NOMO-1 treated with dmso at 0.1 percent for 144 hours (cell line): ENCODE measurements around the gene ZNF506.
"Not testable (repeated sequence)": the region's sequence is repeated elsewhere in the genome, so short reads cannot be mapped to it uniquely, and the experiment has no call there.

Source experiments
- DNase-seq: peaks from one replicate; lab custom pipeline; 2025; ENCODE audit not compliant: unreplicated experiment; lab: John Stamatoyannopoulos, UW

The ZNF506 gene

DNA sequence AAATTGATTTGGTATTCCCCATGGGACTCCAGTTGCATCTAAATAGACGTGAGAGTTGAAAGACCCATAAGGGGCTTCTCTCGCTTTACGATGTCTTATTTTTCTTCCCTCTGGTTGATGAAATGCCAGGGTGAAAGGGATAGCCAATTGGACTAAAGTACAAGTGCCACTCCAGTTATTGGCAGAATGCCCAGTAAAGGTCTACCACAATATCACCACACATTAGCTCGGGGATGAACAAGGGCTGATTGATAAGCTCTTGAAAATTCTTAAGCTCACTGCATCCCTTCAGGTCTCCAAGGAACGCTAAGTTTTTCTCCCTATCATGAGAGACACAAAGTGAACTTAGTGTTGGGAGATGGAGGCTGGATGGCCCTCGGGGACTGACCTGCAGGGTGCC is 39.8 kb downstream of the ZNF506 start:
- DNase-seq, result not testable (repeated sequence)

DNA sequence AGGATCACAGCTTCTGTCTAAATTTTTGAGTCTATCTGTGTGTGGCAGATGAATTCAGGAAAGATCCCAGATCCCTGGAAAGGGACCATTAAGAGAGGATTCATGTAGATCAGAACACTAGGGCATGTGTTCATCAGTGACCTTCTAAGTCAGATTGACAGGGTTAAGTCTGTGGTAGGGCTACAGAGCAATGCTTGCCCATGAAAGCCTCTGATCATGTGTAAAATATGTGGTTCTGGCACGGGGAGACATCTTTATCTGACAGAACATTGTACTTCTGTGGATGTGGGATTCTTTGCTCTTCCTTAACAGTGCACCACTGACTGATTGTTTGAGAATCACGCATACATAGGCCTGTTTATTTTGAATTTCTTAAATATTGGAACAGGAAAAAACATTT is 42.9 kb downstream of the ZNF506 start:
- no peak for DNase-seq

DNA sequence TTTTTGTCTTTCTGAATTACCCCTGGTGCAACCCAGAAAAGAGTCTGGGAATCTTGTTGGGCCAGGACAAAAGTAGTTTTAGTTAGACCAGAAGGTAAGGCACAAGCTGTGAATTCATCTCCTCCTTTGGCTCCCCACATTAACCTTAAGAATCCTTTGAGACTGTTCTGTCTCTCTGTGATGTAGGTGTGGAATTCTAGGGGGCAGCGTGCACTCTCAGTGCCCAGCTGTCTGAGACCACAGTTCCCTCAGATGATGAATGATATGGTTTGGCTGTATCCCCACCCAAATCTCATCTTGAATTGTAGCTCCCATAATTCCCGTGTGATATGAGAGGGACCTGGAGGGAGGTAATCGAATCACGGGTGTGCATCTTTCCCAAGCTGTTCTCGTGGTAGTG is 43.9 kb downstream of the ZNF506 start:
- DNase-seq, result no peak

DNA sequence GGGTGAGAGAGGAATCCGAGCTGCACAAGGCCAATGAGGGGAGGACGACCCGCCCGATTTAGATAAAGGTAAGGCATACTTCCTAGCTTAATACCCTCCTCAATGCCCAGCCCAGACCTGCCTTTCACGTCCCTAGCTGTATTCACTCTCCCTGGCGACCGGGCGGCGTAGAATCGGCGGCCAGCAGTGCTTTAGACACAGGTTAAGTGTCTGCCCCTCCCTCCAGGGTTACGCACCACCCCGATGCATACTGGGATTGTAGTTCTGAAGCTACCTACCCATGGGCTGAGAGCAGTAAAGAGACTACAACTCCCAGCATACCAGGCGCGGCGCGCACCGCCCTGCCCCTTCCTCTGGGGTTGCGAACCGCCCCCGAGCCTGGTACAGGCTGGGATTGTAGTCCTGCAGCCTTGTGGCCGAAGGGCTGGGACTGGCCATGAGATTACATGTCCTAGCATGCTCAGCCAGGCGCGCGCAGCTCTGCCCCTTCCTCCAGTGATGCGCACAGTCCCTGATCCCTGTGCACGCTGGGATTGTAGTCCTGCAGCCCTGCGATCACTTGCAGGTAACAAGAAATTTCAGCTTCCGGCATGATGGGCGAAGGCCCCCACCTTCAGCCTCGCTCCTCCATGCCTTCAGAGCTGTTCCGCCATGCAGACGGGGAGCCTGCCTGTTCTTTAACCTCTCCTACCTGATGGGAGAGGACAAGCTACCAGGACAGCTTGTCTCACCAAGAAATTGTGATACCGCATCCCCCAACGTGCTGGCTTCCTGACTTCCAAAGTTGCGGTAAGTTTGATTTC is 45.1 kb downstream of the ZNF506 start:
- DNase-seq, result peak; percentile 96

DNA sequence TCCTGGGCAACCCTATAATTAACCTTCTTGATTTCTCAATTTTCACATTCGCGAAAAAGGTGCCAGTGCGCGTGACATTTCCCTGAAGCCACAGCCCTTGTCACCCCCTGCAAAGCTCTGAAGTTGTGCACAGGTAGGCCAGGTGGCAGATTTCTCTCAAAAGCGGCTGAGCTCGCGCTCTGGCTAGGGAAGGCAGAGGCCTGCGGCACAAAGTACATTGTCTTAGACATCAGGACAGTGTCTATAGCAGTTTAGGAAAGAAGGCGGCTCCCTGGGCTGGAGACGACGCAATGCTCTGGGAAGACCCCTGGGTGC is 45.7 kb downstream of the ZNF506 start:
- no peak for DNase-seq

DNA sequence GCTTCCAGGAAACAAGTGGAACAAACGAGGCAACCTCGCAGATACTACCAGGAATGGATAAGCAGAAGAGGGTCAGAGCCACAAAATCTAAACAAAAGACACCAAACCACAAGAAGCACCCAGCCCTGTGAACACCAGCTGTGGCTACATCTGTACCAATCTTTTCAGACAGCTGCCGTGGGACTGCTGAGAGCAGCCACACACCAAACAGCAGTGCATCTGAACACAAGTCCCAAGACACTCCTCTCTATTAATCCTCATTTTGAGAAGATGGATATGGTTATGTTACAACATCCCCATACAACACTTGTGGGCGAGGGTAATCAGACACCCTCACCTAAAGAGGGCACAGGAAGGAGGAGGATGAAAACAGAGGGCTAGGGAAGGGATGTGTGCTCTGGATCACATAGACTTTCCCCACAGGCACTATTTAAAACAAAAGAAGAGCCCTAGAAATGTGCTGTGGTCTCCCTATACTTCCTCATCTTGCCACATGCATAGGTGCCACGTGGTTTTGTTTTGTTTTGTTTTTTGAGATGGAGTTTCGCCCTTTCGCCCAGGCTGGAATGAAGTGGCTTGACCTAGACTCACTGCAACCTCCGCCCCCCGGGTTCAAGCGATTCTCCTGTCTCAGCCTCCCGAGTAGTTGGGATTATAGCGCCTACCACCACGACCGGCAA is 47.1 kb downstream of the ZNF506 start:
- no peak for DNase-seq

DNA sequence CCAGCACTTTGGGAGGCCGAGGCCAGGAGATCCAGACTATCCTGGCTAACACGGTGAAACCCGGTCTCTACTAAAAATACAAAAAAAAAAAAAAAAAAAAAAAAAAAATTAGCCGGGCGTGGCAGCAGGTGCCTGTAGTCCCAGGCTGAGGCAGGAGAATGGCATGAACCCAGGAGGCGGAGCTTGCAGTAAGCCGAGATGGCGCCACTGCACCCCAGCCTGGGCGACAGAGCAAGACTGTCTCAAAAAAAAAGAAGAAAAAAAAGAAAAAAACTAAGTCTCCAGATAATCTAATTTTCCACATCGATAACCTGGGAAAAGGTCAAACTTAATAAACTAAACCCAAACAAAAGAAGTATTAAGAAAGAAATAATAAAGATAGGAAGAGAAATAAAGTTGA is 49.6 kb downstream of the ZNF506 start:
- not testable (repeated sequence) for DNase-seq

DNA sequence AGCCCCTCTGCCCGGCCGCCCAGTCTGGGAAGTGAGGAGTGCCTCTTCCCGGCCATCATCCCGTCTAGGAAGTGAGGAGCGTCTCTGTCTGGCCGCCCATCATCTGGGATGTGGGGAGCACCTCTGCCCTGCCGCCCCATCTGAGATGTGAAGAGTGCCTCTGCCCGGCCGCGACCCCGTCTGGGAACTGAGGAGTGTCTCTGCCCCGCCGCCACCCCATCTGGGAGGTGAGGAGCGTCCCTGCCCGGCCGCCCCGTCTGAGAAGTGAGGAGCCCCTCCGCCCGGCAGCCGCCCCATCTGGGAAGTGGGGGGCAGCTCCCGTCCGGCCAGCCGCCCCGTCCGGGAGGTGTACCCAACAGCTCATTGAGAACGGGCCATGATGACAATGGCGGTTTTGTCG is 51.6 kb downstream of the ZNF506 start:
- DNase-seq, result not testable (repeated sequence)

DNA sequence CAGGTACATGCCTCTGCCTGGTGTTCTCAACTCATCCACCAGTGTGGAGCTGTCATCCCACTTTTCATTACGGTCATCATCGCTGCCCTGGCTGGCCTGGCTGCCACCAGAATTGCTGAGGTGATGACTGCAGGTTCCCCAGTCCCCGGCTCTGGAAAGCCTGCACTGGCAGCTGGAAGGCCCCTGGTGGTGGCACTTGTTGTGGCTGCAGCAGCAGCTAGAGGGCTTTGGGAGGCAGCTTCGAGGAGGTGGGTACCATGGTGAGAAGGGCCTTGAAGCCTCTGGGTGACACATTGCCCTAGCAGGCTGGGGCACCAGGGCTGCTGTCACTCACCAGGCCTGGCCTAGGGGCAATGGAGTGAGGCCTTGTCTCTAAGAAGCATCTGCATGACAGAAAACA is 63.4 kb downstream of the ZNF506 start:
- DNase-seq, result no peak

DNA sequence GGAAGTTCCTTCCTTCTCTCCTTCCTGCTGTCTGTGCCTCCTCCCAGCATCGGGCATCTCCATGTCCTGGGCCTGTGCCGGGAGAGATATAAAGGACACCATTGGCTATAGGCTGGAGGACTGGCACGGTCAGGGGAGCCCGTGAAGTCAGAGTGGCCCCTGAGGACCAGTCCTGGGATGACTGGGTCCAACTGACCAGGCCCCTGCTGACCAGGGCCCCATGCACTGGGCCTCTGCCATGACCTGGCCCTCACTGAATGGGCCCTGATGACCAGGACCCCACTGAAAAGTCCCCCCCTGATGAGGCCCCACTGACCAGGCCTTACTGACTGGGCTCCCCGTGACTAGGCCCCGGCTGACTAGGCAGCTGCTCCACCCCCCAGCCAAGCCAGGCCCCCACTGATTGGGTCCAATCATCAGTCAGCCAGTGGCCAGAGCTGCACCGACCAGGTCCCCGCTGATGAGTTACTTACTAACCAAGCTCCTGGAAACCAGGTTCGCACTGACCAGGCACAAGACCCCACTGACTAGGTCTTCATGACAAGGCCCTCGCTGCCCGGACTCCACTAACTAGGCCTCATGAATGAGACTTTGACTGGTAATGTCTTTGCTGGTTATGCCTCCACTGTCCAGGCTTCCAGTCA is 68.7 kb downstream of the ZNF506 start:
- DNase-seq, result no peak

DNA sequence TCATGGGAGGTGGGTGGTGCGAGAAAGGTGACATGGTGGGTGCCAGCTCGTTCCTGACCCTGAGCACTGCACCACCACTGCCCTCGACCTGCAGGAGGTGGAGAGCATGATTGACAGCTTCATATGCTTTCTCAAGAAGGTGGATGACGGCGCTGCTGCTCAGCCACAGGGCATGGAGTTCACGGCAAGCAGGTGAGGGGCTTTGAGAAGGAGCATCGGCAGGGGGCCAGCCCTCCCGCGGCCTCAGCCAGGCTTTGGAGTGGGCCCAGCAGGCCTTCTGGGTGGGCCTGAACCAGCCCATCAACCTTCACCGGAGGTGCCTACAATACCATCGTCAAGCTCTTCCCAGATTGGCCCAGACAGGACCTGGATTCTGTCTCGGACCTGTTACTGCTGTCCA is 69.7 kb downstream of the ZNF506 start:
- no peak for DNase-seq

DNA sequence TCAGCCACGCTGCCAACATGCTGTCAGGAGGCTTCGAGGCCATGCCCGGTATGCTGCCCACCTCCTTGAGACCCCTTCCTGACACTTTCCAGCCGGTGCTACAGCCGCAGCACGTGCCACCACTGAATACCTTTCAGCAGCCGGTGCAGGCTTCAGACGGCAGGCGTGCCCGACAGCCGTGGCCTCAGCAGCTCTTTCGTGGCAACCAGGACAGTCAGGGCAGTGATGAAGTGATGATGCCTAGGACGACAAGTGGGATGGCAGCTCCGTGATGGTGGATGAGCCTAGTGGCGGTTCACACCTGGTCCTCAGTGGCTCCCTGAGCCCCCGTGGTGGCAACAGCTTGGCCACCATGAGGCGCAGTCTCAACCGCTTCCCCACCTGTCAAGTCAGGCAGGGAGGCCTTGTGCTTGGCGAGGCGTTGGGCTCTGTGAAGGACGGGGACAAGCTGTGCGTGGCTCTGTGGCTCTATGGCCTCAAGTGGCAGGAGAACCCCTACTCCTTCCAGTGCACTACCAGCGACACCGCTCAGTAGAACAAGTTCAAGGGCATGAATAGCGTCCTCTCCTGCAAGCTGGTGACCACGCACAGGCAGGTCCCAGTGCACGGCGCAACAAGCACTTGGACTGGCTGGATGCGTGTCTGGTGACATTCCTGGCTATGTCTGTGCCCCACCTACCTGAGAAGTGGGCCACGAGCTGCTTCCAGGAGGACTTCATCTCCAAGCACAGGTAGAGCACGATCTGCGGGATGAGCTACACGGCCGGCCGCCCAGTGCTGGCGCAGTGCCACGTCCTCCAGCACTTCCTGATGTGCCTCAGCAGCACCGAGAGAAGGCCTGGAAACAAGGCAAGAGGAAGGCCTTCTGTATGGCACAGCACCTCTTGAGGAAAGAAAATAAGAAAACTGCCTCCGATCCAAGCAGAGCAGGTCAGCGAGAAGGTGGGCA is 70.4 kb downstream of the ZNF506 start:
- no peak for DNase-seq

DNA sequence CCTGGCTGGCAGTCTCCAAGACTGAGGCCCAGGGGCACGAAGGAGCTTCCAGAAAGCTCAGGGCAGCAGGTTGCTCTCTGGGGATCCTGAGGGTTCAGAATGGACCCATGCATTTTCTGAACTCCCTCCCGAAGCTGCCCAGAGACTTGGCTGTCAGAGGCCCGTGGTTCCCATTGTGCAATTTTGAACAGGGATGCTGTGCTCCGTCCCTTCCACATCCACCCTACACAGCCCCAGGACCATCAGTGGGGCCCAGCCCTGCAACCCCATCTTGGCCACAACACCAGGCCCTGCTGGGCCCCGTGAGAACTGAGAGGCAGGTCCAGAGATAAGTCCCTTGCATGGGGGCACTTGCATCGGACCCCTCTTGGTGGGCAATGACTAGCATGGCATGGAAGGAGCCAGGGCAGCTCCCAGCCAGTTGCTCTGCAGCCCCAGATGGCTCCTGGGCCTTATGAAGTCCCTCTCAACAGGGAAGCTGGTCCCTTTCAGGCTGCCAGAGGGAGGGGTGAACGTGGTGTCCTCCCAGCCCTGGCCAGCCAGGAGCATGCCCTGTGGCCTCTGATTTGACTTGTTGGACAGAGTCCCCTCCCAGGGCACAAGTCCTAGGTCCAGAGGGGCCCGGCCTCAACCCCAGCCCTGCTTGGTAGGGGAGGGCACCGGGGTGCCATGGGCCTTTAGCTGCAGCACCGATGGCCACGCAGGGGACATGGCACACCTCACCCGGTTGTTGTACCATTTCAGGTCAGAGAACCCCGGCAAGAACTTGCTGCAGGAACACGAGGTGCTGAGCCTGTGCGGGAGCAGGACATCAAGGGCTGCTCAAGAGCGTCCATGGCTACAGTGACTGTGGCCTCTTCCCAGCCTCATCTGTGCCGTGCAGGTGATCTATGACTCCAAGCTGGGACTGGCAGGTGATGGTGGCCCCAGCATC is 71.4 kb downstream of the ZNF506 start:
- DNase-seq, result no peak

DNA sequence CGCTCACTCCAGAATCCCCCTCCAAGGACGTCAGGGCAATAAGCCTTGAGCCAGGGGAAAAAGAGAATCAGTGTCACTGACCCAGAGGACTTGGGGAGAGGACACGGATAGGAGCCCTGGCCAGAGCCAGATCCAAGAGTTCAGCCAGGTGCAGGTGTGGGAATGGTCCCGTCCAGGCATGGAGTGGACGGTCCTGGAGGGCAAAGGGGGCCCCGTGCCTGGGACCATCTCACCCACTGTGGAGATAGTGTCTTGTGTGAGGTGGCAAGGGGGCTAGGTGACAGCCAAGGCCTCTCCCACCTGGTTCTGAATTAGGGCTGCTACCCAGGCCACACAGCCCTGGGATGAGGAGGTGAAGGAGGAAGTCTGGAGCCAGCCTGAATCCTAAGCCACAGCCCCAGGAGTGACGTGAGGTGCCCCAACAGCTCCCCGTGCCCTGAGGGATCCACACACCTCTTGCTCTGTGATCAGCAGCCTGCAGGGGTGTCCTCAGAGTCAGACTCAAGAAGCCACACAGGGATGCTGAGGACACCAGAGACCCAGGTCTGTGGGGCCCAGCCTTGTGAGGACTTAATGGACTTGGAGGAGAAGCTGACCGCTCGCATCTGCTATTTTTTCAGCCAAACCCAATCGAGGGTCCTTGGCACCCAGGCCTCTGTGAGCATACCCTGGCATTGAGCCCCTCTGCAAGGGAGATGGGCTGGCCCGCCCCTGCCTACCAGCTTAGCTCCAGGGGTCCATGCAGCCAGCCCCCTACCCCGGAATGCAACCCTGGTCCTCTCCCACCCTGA is 72.2 kb downstream of the ZNF506 start:
- no peak for DNase-seq

DNA sequence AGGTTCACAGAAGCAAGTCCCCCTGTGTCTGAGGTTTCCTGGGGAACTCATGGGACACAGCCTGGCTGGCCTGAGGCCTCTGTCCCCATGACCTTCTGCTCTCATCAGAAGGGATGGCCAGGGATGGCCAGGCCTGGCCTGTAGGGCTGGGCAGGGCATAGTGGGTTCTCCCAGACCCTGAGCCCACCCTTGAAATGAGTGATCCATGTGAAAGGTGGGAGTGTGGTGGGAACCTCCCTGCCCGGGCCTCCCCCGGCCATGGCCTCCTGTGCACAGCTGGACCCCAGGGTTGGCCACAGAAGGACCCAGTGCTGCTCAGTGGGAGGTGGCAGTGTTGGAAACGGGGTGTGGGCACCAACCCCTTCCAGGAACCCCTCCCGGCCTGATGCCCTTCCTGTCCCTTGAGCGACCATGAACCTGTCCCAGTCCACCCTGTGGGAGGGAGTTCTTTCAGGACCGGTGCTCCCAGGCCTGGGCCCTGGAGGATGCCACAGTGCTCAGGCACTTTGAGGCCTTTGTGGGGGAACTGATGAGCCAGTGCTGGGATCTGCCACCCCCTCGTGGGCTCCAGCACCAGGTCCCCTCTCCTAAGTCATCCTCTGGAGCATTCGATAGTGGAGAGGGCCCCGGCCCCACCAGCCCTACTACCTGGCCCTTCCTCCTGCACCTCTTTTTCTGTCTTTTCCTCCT is 73.2 kb downstream of the ZNF506 start:
- DNase-seq, result no peak

DNA sequence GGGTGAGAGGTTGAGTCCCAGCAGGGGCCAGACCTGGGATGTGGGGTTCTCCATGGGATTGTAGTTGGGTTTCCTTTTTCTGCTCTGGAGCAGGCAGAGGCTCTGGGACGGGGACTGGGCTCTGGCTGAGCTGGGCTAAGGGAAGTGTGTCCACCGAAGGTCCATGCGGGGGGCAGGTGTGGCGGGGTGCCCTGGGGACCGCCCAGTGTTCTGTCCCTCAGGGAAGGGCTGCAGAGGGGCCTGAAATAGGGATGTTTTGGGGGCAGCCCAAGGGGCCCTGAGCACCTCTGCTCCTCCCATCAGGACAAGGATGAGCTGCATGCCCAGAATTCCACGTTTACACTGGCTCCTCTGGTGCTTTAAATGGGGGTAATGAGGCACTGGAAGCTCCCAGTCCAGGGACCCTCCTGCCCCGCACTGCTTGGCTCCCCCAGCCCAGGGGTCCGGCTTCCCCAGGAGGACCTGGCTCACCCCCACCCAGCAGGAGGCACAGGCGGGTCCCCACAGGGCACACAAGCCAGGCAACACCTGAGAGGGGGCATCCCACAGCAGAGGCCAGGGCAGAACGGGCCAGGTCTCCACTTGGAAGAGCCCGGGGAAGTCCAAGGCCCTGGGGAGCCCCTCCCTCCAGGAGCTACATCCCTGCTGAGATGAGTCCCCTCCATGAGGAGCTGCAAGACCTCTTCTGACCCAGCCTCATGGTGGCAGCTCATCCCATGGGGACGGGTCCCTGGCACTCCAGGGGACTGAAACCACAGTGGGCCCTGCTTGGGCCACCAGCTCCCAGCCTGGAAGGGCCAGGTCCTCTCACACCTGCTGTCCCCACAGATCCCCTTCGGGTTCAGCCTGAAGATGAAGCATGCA is 74.0 kb downstream of the ZNF506 start:
- DNase-seq, result no peak

DNA sequence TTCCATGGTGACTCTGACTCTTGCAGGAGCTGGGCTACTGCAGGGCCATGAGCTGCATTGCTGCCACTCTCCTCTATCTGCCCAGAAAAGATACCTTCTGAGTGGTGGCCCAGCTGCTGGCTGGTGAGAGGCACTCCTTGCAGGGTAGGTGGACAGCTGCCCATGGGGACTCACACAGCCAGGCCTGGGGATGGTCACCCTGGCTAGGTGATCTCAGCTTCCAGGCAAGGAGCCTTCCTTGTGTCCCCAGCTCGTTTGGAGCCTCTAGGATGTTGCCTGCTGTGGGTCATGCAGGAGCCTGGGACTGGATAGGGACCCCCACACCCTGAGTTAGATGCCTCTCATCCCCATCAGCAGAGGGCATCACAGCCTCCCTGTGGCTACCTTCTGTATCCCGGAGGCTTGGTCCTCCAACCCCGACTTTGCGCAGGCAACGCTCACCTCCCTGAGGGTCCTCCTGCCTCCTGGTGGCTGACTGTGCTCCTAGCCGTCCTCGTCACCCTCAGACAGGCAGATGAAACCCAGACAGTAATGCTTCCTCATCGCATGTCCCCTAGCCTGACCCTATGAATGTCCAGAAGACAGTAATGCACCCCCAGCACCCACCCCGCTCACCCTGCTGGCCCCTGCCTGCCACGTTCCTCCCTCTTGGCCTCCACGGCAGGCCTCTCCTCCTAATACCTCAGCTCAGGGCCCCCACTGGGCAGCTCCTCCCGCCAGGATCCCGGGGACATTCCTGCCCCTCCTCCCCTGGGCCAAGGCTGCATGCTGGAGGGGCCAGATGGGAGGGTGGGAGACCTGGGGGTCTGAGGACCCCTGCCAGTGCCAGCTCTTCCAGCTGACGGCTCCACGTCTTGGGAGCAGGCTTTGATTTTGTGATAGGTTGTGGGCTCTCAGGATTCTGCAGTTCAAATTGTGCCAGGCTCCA is 75.0 kb downstream of the ZNF506 start:
- DNase-seq, result no peak
